ENCODE results near the gene NCOA5. TPM values are rescaled to one million over a fixed set of nuclear protein-coding genes. Genes with fewer than 3 reads are reported as not detected.

NCOA5 gene
- total and polyA plus RNA-seq, 3 donors from 2014 or later, result 55.6 to 66.2 (median 64.0) TPM

GRCh38 chr20:46054606-46055005 lies 35.2 kb downstream of the NCOA5 start:
- Histone ChIP-seq H3K4me3 (no peak overlapping the region), H3K27me3 (no peaks in the 10 kb centered on the region), H3K9me3 (no peaks in the 10 kb centered on the region), H3K4me1 (peaks cover 11% of the 10 kb centered on the region), H3K36me3 (ENCODE audit: low read depth, missing control alignments) (no peaks in the 10 kb centered on the region), H3K27ac (no peak overlapping the region)
- DNase-seq, result no peak
- 59 to 60% methylated on average over 6 of the region's 6 CpGs for WGBS, 2 donors
- intact Hi-C loops (cut with DNase I; ENCODE audit: low total_unique reads), result no loop called here
- TF ChIP-seq CTCF (IDR thresholded peaks at IDR 0.05), result no peak
- TF ChIP-seq POLR2A (IDR thresholded peaks at IDR 0.05), result no peak

GRCh38 chr20:46053416-46053815 lies 36.3 kb downstream of the NCOA5 start:
- 90 to 97% methylated on average over 8 of the region's 8 CpGs for WGBS, 2 donors
- no peak overlapping the region for H3K4me3 ChIP-seq
- intact Hi-C loops (cut with DNase I; ENCODE audit: low total_unique reads), result no loop called here
- H3K4me1 ChIP-seq, result peaks cover 5% of the 10 kb centered on the region
- TF ChIP-seq POLR2A (IDR thresholded peaks at IDR 0.05) (no peak), CTCF (IDR thresholded peaks at IDR 0.05) (no peak)
- H3K9me3 ChIP-seq, result no peaks in the 10 kb centered on the region
- no peak for DNase-seq
- H3K27ac ChIP-seq, result no peak overlapping the region
- H3K36me3 ChIP-seq (ENCODE audit: low read depth, missing control alignments), result no peaks in the 10 kb centered on the region
- H3K27me3 ChIP-seq, result no peaks in the 10 kb centered on the region

GRCh38 chr20:46051556-46052308 lies 38.0 kb downstream of the NCOA5 start:
- WGBS, 2 donors, result 55 to 74% methylated on average over 16 to 19 of the region's 19 CpGs
- no peaks in the 10 kb centered on the region for H3K4me1 ChIP-seq
- no peak overlapping the region for H3K4me3 ChIP-seq
- H3K27me3 ChIP-seq, result no peaks in the 10 kb centered on the region
- no peaks in the 10 kb centered on the region for H3K9me3 ChIP-seq
- no peak for TF ChIP-seq CTCF (IDR thresholded peaks at IDR 0.05)
- TF ChIP-seq POLR2A (IDR thresholded peaks at IDR 0.05), result no peak
- intact Hi-C loops (cut with DNase I; ENCODE audit: low total_unique reads), result no loop called here
- H3K27ac ChIP-seq, result no peak overlapping the region
- no peak for DNase-seq
- no peaks in the 10 kb centered on the region for H3K36me3 ChIP-seq (ENCODE audit: low read depth, missing control alignments)

- H3K27me3 ChIP-seq, result no peaks in the 10 kb centered on the region
- intact Hi-C loops (cut with DNase I; ENCODE audit: low total_unique reads), result no loop called here
- no peak for DNase-seq
- no peak for TF ChIP-seq CTCF (IDR thresholded peaks at IDR 0.05)
- no peak for TF ChIP-seq POLR2A (IDR thresholded peaks at IDR 0.05)
- no peaks in the 10 kb centered on the region for H3K9me3 ChIP-seq
- no peaks in the 10 kb centered on the region for H3K36me3 ChIP-seq (ENCODE audit: low read depth, missing control alignments)
- H3K4me1 ChIP-seq, result no peaks in the 10 kb centered on the region
- H3K4me3 ChIP-seq, result no peak overlapping the region
- H3K27ac ChIP-seq, result no peak overlapping the region
Observed at GRCh38 chr20:46050885-46051284, 38.9 kb downstream of the NCOA5 start.

GRCh38 chr20:46050444-46050843 lies 39.3 kb downstream of the NCOA5 start:
- H3K27ac ChIP-seq, result no peak overlapping the region
- no peak overlapping the region for H3K4me3 ChIP-seq
- intact Hi-C loops (cut with DNase I; ENCODE audit: low total_unique reads), result no loop called here
- no peak for DNase-seq
- no peaks in the 10 kb centered on the region for H3K27me3 ChIP-seq
- TF ChIP-seq CTCF (IDR thresholded peaks at IDR 0.05) (no peak), POLR2A (IDR thresholded peaks at IDR 0.05) (no peak)
- no peaks in the 10 kb centered on the region for H3K9me3 ChIP-seq
- no peaks in the 10 kb centered on the region for H3K4me1 ChIP-seq
- H3K36me3 ChIP-seq (ENCODE audit: low read depth, missing control alignments), result no peaks in the 10 kb centered on the region
- 61 to 64% methylated on average over 9 to 10 of the region's 10 CpGs for WGBS, 2 donors
